Thoracic aorta (tissue), 2 donors: ENCODE measurements around the gene FADD. TPM values are rescaled to one million over a fixed set of nuclear protein-coding genes. Genes with fewer than 3 reads are reported as not detected.

Experiments
- ATAC-seq: fragments of 150-250 bp; one replicate; pipeline ENCODE4 v1.8.0; 2017; ENCODE audit warnings: low read depth; ENCODE audit not compliant: insufficient number of reproducible peaks, low FRiP score
- DNase-seq: peaks from one replicate; pipeline ENCODE4 v3.0.0-alpha.2; 2020; ENCODE audit warnings: low spot score
- H3K27ac ChIP-seq, 2 donors: fragments of 200-600 bp; sonication (generic); 1 replicate in 1 of 2; 2 replicates in 1 of 2; pipeline ENCODE4 v1.5.1; 2016; ENCODE audit warnings: mild to moderate bottlenecking in 2 of 2, moderate library complexity in 2 of 2
- H3K27me3 ChIP-seq: fragments of 200-600 bp; sonication (generic); replicated peaks from 2 replicates; pipeline ENCODE4 v1.6.0; 2016; ENCODE audit warnings: mild to moderate bottlenecking; ENCODE audit not compliant: insufficient read depth
- H3K36me3 ChIP-seq: fragments of 200-600 bp; sonication (generic); one replicate; pipeline ENCODE4 v1.5.1; 2016
- H3K4me1 ChIP-seq, 2 donors: fragments of 200-600 bp; sonication (generic); 1 replicate in 1 of 2; 2 replicates in 1 of 2; pipeline versions ENCODE4 v1.5.1 to v1.6.0; 2016; ENCODE audit warnings: low read depth in 2 of 2, mild to moderate bottlenecking in 1 of 2; ENCODE audit not compliant: control insufficient read depth in 1 of 2
- H3K4me3 ChIP-seq: fragments of 200-600 bp; sonication (generic); 2 replicates; pipeline ENCODE4 v1.5.1; 2016; ENCODE audit warnings: mild to moderate bottlenecking
- H3K9me3 ChIP-seq: fragments of 200-600 bp; sonication (generic); 2 replicates; pipeline ENCODE4 v1.5.1; 2016
- CTCF ChIP-seq: fragments of 200-600 bp; sonication (generic); IDR thresholded peaks from one replicate; pipeline ENCODE4 v1.5.1; 2019; ENCODE audit warnings: antibody characterized with exemption
- total RNA-seq, 2 donors: library from RNA; depleted of rRNA; stranded (reverse); fragments of >200 nt; gene quantifications; one replicate each; pipeline versions ENCODE4 v1.1.0 to v1.2.3, GENCODE V29; 2016

FADD gene
- total RNA-seq, 2 donors from 2014 or later: 19.5 to 23.2 TPM

GRCh38 chr11:70206226-70206981 lies 3.3 kb downstream of the FADD start:
- Histone ChIP-seq H3K27me3 (no peaks in the 10 kb centered on the region), H3K36me3 (peaks cover 19% of the 10 kb centered on the region), H3K27ac (no peak overlapping the region), H3K9me3 (no peaks in the 10 kb centered on the region), H3K4me1 (peaks cover 14 to 24% of the 10 kb centered on the region in 2 donors), H3K4me3 (no peak overlapping the region)
- DNase-seq: no peak
- ATAC-seq: no peak
- no peak for TF ChIP-seq CTCF

GRCh38 chr11:70206982-70207376 lies 3.9 kb downstream of the FADD start:
- no peaks in the 10 kb centered on the region for H3K9me3 ChIP-seq
- peaks cover 14 to 24% of the 10 kb centered on the region in 2 donors for H3K4me1 ChIP-seq
- peaks cover 19% of the 10 kb centered on the region for H3K36me3 ChIP-seq
- H3K4me3 ChIP-seq: no peak overlapping the region
- DNase-seq (no peak), ATAC-seq (no peak)
- no peaks in the 10 kb centered on the region for H3K27me3 ChIP-seq
- no peak overlapping the region for H3K27ac ChIP-seq
- no peak for TF ChIP-seq CTCF

GRCh38 chr11:70207531-70208131 lies 4.5 kb downstream of the FADD start:
- TF ChIP-seq CTCF: no peak
- no peak for ATAC-seq
- no peak overlapping the region for H3K4me3 ChIP-seq
- H3K4me1 ChIP-seq: peaks cover 12 to 21% of the 10 kb centered on the region in 2 donors
- no peak overlapping the region for H3K27ac ChIP-seq
- H3K36me3 ChIP-seq: peaks cover 19% of the 10 kb centered on the region
- no peaks in the 10 kb centered on the region for H3K27me3 ChIP-seq
- H3K9me3 ChIP-seq: no peaks in the 10 kb centered on the region
- DNase-seq: no peak

- H3K27ac ChIP-seq: no peak overlapping the region
- no peak for ATAC-seq
- no peak for TF ChIP-seq CTCF
These were observed 6.4 kb downstream of the FADD start for GRCh38 chr11:70209391-70209912.

GRCh38 chr11:70210051-70210501 lies 7.0 kb downstream of the FADD start:
- DNase-seq (no peak), ATAC-seq (no peak)
- TF ChIP-seq CTCF: no peak
- Histone ChIP-seq H3K27me3 (no peaks in the 10 kb centered on the region), H3K27ac (no peak overlapping the region), H3K36me3 (peaks cover 19% of the 10 kb centered on the region), H3K4me3 (no peak overlapping the region), H3K4me1 (peaks cover 0 to 7% of the 10 kb centered on the region in 2 donors), H3K9me3 (no peaks in the 10 kb centered on the region)

More at GRCh38 chr11:70209391-70209912, 6.4 kb downstream of the FADD start:
- no peak overlapping the region for H3K4me3 ChIP-seq
- no peaks in the 10 kb centered on the region for H3K9me3 ChIP-seq
- no peak for DNase-seq
- peaks cover 6 to 13% of the 10 kb centered on the region in 2 donors for H3K4me1 ChIP-seq
- peaks cover 19% of the 10 kb centered on the region for H3K36me3 ChIP-seq
- no peaks in the 10 kb centered on the region for H3K27me3 ChIP-seq
